HCT116 (cell line): ENCODE data around the gene ADARB2. TPM values are rescaled to one million over a fixed set of nuclear protein-coding genes. Genes with fewer than 3 reads are reported as not detected.

Experiments used
- ATAC-seq: fragments of 200-7000 bp; cut with Tn5 transposase; 2 replicates; pipeline ENCODE4 v1.9.1; 2020; ENCODE audit warnings: mild to moderate bottlenecking, moderate library complexity
- BruUV-seq: library from RNA; stranded (reverse); fragments of 400-500 nt; replicated peaks from 2 replicates; lab custom pipeline; 2021; lab: Mats Ljungman, UMichigan
- CTCF ChIA-PET: fragments of 300-600 bp; sonication (Branson Sonifier 250); formaldehyde crosslinking; loops from one replicate; lab custom pipeline; 2021; ENCODE audit warnings: antibody characterized with exemption; lab: Charles Lee
- POLR2A ChIA-PET: fragments of 300-600, 350-600 bp; sonication (Branson Sonifier 250); formaldehyde crosslinking; loops from one replicate; lab custom pipeline; 2021; ENCODE audit warnings: antibody characterized with exemption; lab: Charles Lee
- RAD21 ChIA-PET, 2 experiments: fragments of 300-600 bp; sonication (Branson Sonifier 250); formaldehyde crosslinking; loops; one replicate each; lab custom pipeline; 2023; ENCODE audit warnings: low total read pairs in 2 of 2; ENCODE audit not compliant: uncharacterized antibody in 2 of 2, unreplicated experiment in 2 of 2, low non-redundant PET in 1 of 2; lab: Charles Lee
- DNase-seq: peaks from one replicate; pipeline ENCODE4 v3.0.0-alpha.2; 2010; ENCODE audit warnings: low read depth, low spot score
- H2AFZ ChIP-seq: fragments of 200-600 bp; shearing (Covaris generic), sonication (generic); 2 replicates; pipeline ENCODE4 v1.6.1; 2017; ENCODE audit warnings: low read depth, mixed run types, mixed read lengths, antibody characterized with exemption, low read length; ENCODE audit not compliant: poor library complexity, severe bottlenecking
- H3K27ac ChIP-seq: 2 replicates; pipeline ENCODE4 v1.5.1; 2012; ENCODE audit warnings: low read depth, low read length
- H3K27me3 ChIP-seq: fragments of 200-600 bp; sonication (generic); 2 replicates; pipeline ENCODE4 v1.6.1; 2016; ENCODE audit warnings: mixed run types, low read length, mixed read lengths; ENCODE audit not compliant: insufficient read depth
- H3K36me3 ChIP-seq, 2 experiments: fragments of 200-500 bp in 1 of 2; fragments of 200-600 bp in 1 of 2; sonication (Bioruptor generic) in 1 of 2; sonication (generic) in 1 of 2; 2 replicates each; pipeline versions ENCODE4 v1.5.1 to v1.6.1; 2014 to 2016; ENCODE audit warnings: low read length in 2 of 2, inconsistent platforms in 1 of 2, mixed read lengths in 1 of 2, mixed run types in 1 of 2; ENCODE audit not compliant: insufficient read depth in 2 of 2, control insufficient read depth in 1 of 2
- H3K4me1 ChIP-seq, 2 experiments: fragments of 200-600 bp in 1 of 2; sonication (generic) in 1 of 2; 2 replicates each; pipeline versions ENCODE4 v1.5.1 to v1.6.1; 2012 to 2017; ENCODE audit warnings: low read length in 2 of 2, inconsistent platforms in 1 of 2, mild to moderate bottlenecking in 1 of 2, mixed read lengths in 1 of 2, mixed run types in 1 of 2, moderate library complexity in 1 of 2; ENCODE audit not compliant: insufficient read depth in 2 of 2, control insufficient read depth in 1 of 2
- H3K4me2 ChIP-seq: fragments of 200-600 bp; sonication (generic); 2 replicates; pipeline ENCODE4 v1.6.1; 2017; ENCODE audit warnings: mixed run types, low read length, mixed read lengths
- H3K4me3 ChIP-seq, 2 experiments: fragments of 200-600 bp in 1 of 2; sonication (generic) in 1 of 2; replicated peaks in 1 of 2; 2 replicates each; pipeline ENCODE4 v1.5.1; 2011 to 2016; ENCODE audit warnings: low read length in 2 of 2, control low read depth in 1 of 2, low read depth in 1 of 2, mild to moderate bottlenecking in 1 of 2, mixed read lengths in 1 of 2, mixed run types in 1 of 2
- H3K79me2 ChIP-seq: fragments of 200-600 bp; sonication (generic); 2 replicates; pipeline ENCODE4 v1.6.1; 2017; ENCODE audit warnings: mild to moderate bottlenecking, mixed run types, low read length, moderate library complexity, mixed read lengths; ENCODE audit not compliant: insufficient read depth
- H3K9ac ChIP-seq: fragments of 200-600 bp; sonication (generic); 2 replicates; pipeline ENCODE4 v1.6.1; 2016; ENCODE audit warnings: low read length, mixed read lengths
- H3K9me2 ChIP-seq: fragments of 200-600 bp; sonication (generic), shearing (Covaris generic); 2 replicates; pipeline ENCODE4 v1.6.1; 2017; ENCODE audit warnings: mixed run types, mild to moderate bottlenecking, moderate library complexity; ENCODE audit not compliant: insufficient read depth
- H3K9me3 ChIP-seq, 2 experiments: fragments of 200-500 bp in 1 of 2; fragments of 200-600 bp in 1 of 2; sonication (Bioruptor generic) in 1 of 2; sonication (generic) in 1 of 2; 2 replicates each; pipeline ENCODE4 v1.6.1; 2014 to 2017; ENCODE audit warnings: low read length in 2 of 2, mixed read lengths in 2 of 2, inconsistent platforms in 1 of 2, low read depth in 1 of 2, mild to moderate bottlenecking in 1 of 2, mixed run types in 1 of 2, moderate library complexity in 1 of 2; ENCODE audit not compliant: control insufficient read depth in 1 of 2, insufficient read depth in 1 of 2
- H4K20me1 ChIP-seq: fragments of 200-600 bp; sonication (generic), shearing (Covaris generic); 2 replicates; pipeline ENCODE4 v1.6.1; 2017; ENCODE audit warnings: mixed run types, mild to moderate bottlenecking, moderate library complexity; ENCODE audit not compliant: insufficient read depth
- CBX3 ChIP-seq: IDR thresholded peaks from 2 replicates; pipeline ENCODE4 v1.6.1; 2012; ENCODE audit warnings: low read depth
- CEBPB ChIP-seq: IDR thresholded peaks from 2 replicates; pipeline ENCODE4 v1.6.1; 2012; ENCODE audit warnings: low read depth
- EGR1 ChIP-seq: IDR thresholded peaks from 2 replicates; pipeline ENCODE4 v1.6.1; 2012; ENCODE audit warnings: low read depth
- ELF1 ChIP-seq: IDR thresholded peaks from 2 replicates; pipeline ENCODE4 v1.6.1; 2012; ENCODE audit warnings: low read depth, borderline replicate concordance
- EZH2 ChIP-seq: fragments of 200-600 bp; sonication (generic); IDR thresholded peaks from 2 replicates; pipeline ENCODE4 v1.6.1; 2017; ENCODE audit warnings: antibody characterized with exemption, mixed run types
- FOSL1 ChIP-seq: IDR thresholded peaks from 2 replicates; pipeline ENCODE4 v1.6.1; 2012; ENCODE audit warnings: low read depth
- POLR2A ChIP-seq: IDR thresholded peaks from 2 replicates; pipeline ENCODE4 v1.7.0; 2011; ENCODE audit warnings: borderline replicate concordance; ENCODE audit not compliant: insufficient read depth, insufficient read length; ENCODE audit errors: extremely low read depth
- POLR2AphosphoS5 ChIP-seq: IDR thresholded peaks from 2 replicates; pipeline ENCODE4 v1.6.1; 2011; ENCODE audit warnings: mild to moderate bottlenecking, low read depth, low read length, moderate library complexity
- RAD21 ChIP-seq: IDR thresholded peaks from 2 replicates; pipeline ENCODE4 v1.6.1; 2012; ENCODE audit warnings: low read depth, mild to moderate bottlenecking
- SIN3A ChIP-seq: IDR thresholded peaks from 2 replicates; pipeline ENCODE4 v1.6.1; 2012; ENCODE audit warnings: low read depth
- SP1 ChIP-seq: IDR thresholded peaks from 2 replicates; pipeline ENCODE4 v1.6.1; 2012; ENCODE audit warnings: low read depth
- SRF ChIP-seq: IDR thresholded peaks from 2 replicates; pipeline ENCODE4 v1.6.1; 2012; ENCODE audit warnings: low read depth
- TCF7L2 ChIP-seq: IDR thresholded peaks from 2 replicates; pipeline ENCODE4 v1.7.0; 2011; ENCODE audit warnings: borderline replicate concordance, inconsistent platforms; ENCODE audit not compliant: insufficient read depth, insufficient read length; ENCODE audit errors: extremely low read depth
- YY1 ChIP-seq: IDR thresholded peaks from 2 replicates; pipeline ENCODE4 v1.6.1; 2011; ENCODE audit warnings: low read length, low read depth, moderate library complexity, mild to moderate bottlenecking; ENCODE audit not compliant: insufficient replicate concordance; ENCODE audit errors: extremely low read depth
- ZFX ChIP-seq: fragments of 450-650 bp; IDR thresholded peaks from 2 replicates; pipeline ENCODE4 v1.6.1; 2017
- ZNF274 ChIP-seq: fragments of 200-500 bp; sonication (Bioruptor generic); IDR thresholded peaks from 2 replicates; pipeline ENCODE4 v1.6.1; 2014; ENCODE audit warnings: mild to moderate bottlenecking, low read depth, low read length, inconsistent platforms
- intact Hi-C: fragments of 100-400 bp; cut with micrococcal nuclease; formaldehyde crosslinking; loops from 2 replicates; pipeline ENCODE4 v1.10.0; 2022
- total RNA-seq: library from RNA; stranded (reverse); gene quantifications from one replicate; pipeline ENCODE4 v1.2.1, GENCODE V29; 2021; ENCODE audit not compliant: unreplicated experiment
- TF ChIP-seq, protein P1 (sequence below): IDR thresholded peaks from 2 replicates; pipeline ENCODE4 v1.6.1; 2012
- TF ChIP-seq, protein P2 (sequence below): IDR thresholded peaks from 2 replicates; pipeline ENCODE4 v1.6.1; 2012
- TF ChIP-seq, protein P3 (sequence below): IDR thresholded peaks from 2 replicates; pipeline ENCODE4 v1.6.1; 2011; ENCODE audit warnings: mild to moderate bottlenecking, low read length, moderate library complexity; ENCODE audit not compliant: insufficient replicate concordance; ENCODE audit errors: extremely low read depth

ADARB2 gene
- total RNA-seq, 1 experiment from 2014 or later = not detected

DNA sequence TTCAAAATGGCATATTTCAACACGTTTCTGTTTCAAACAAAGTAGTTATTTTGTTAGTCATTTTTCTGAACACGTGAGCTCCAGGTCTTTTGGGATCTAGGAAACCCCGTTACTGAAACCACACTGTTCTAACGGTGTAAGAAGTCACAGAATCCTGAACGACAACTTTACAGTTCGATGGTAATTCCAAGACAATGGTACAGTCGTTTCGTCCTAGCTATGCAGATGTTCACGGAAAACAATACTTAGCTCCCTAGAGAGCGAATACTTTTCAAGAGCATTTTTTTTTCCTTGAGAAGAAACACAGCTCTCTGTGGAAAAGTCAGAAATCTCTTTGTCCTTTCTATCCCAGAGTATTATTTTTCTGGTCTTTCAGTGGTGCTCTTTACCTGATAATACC, 254.1 kb downstream of the ADARB2 start (continued):
- TF ChIP-seq YY1 (no peak), FOSL1 (no peak)

DNA sequence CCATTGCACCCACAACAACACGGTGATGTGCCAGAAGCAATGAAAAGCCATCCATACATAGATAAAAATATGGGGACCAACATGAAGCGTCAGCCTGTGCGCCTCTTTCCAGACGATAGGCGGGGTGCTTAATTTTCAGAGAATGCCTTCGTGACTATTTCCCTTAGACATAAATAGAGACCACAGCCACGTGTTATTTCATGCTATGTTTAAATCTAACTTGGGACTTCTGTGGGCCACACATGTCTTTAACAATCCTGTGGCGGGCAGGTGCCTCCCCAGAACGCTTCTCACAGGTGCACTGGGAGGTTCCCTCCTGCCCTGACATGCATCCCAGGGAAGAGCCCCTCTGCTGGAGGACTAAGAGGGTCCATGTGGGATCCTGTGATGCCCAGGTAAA, 259.7 kb downstream of the ADARB2 start:
- intact Hi-C loops = no loop called here
- no peak for TF ChIP-seq EGR1
- TF ChIP-seq SRF = no peak
- TF ChIP-seq, protein P1, sequence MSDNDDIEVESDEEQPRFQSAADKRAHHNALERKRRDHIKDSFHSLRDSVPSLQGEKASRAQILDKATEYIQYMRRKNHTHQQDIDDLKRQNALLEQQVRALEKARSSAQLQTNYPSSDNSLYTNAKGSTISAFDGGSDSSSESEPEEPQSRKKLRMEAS = no peak
- TF ChIP-seq, protein P2, sequence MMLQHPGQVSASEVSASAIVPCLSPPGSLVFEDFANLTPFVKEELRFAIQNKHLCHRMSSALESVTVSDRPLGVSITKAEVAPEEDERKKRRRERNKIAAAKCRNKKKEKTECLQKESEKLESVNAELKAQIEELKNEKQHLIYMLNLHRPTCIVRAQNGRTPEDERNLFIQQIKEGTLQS = no peak
- TF ChIP-seq FOSL1 = no peak
- TF ChIP-seq CEBPB = no peak
- TF ChIP-seq ZNF274 = no peak
- TF ChIP-seq EZH2 = no peak
- no peak for TF ChIP-seq POLR2AphosphoS5
- TF ChIP-seq, protein P3, sequence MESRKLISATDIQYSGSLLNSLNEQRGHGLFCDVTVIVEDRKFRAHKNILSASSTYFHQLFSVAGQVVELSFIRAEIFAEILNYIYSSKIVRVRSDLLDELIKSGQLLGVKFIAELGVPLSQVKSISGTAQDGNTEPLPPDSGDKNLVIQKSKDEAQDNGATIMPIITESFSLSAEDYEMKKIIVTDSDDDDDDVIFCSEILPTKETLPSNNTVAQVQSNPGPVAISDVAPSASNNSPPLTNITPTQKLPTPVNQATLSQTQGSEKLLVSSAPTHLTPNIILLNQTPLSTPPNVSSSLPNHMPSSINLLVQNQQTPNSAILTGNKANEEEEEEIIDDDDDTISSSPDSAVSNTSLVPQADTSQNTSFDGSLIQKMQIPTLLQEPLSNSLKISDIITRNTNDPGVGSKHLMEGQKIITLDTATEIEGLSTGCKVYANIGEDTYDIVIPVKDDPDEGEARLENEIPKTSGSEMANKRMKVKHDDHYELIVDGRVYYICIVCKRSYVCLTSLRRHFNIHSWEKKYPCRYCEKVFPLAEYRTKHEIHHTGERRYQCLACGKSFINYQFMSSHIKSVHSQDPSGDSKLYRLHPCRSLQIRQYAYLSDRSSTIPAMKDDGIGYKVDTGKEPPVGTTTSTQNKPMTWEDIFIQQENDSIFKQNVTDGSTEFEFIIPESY = no peak
- no peak for TF ChIP-seq YY1
- no peak for TF ChIP-seq TCF7L2
- TF ChIP-seq SIN3A = no peak
- no peak for TF ChIP-seq CBX3
- TF ChIP-seq ELF1 = no peak
- no peak for TF ChIP-seq POLR2A
- no peak for TF ChIP-seq ZFX
- TF ChIP-seq RAD21 = no peak
- no peak for TF ChIP-seq SP1
- CTCF ChIA-PET = no interaction called here
- Histone ChIP-seq H3K9me3 (no peaks in the 10 kb centered on the region), H3K9ac (no peak overlapping the region), H3K4me2 (no peak overlapping the region), H3K79me2 (no peaks in the 10 kb centered on the region), H3K27me3 (peaks cover 8% of the 10 kb centered on the region; the same call in 1 of the 2 replicates), H2AFZ (no peak overlapping the region), H3K9me2 (no peaks in the 10 kb centered on the region), H4K20me1 (no peaks in the 10 kb centered on the region), H3K4me1 (no peaks in the 10 kb centered on the region), H3K4me3 (no peak overlapping the region), H3K36me3 (no peaks in the 10 kb centered on the region), H3K27ac (no peak overlapping the region)
- no peak for DNase-seq
- no peak for ATAC-seq
- RAD21 ChIA-PET = no interaction called here
- no TSS peak for BruUV-seq
- POLR2A ChIA-PET = no interaction called here
